GM12892 (cell line): Measurements from ENCODE around the gene SORCS2.

ENCODE experiments used
- DNase-seq: peaks from one replicate; pipeline ENCODE4 v3.0.0; 2011; ENCODE audit not compliant: insufficient read length
- FAIRE-seq: peaks from 2 replicates; lab custom pipeline; 2011; peaks lifted over from hg19 to GRCh38; lab: Jason Lieb, UNC
- POLR2A ChIP-seq: IDR thresholded peaks from 2 replicates; pipeline ENCODE4 v1.6.1; 2011; ENCODE audit warnings: low read depth, low read length, control low read depth
- POLR2AphosphoS5 ChIP-seq: IDR thresholded peaks from 2 replicates; pipeline ENCODE4 v1.6.1; 2011; ENCODE audit warnings: low read depth, low read length, control low read depth
- TAF1 ChIP-seq: IDR thresholded peaks from 2 replicates; pipeline ENCODE4 v1.6.1; 2011; ENCODE audit warnings: low read depth, mild to moderate bottlenecking, control low read depth, low read length, borderline replicate concordance

Gene SORCS2

GRCh38 chr4:7296661-7297335 lies 104.5 kb downstream of the SORCS2 start:
- FAIRE-seq (no peak), DNase-seq (no peak)
- TF ChIP-seq TAF1, result no peak
- TF ChIP-seq POLR2AphosphoS5, result no peak
- no peak for TF ChIP-seq POLR2A

- FAIRE-seq (no peak), DNase-seq (no peak)
- TF ChIP-seq POLR2AphosphoS5, result no peak
- no peak for TF ChIP-seq TAF1
- no peak for TF ChIP-seq POLR2A
Measured at GRCh38 chr4:7297374-7297773, 105.0 kb downstream of the SORCS2 start.

DNA sequence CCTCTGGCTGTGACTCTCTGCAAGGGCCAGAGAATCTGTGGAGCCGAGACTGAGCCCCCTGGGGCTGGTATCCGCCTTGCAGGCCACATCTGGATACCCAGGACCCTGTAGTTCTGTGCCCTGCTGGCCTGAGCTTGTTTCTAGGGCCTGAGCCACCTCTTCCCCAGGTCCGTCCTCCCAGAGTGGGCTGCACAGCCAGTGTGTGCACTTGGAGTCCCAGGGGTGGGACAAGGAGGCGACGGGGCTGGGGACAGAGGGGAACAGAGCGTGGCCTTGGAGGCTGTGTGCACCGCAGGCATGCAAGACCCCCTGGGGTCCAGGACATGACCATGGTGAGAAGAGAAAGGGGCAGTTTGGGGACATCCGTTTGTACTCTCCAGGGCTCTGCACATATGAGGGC lies 105.5 kb downstream of the SORCS2 start:
- DNase-seq (no peak), FAIRE-seq (no peak)
- TF ChIP-seq POLR2AphosphoS5, result no peak

DNA sequence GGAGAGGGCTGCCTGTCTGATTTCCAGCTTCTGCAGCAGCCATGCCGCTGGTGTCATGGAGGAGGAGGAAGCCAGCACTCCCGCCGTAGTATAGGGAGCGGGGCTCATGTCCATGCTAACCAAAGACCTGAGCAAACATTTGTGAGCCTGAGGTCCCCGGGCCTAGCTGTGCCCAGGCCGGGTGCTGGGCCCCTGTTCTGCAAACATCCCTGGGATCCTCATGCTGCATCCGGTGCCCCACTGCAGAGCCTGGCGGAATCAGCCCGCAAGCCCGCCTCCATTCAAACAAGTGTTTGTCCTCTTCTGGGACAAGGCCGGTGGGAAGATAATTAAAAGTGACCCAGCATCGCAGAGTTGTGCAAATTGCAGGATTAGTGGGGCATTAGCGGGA lies 106.3 kb downstream of the SORCS2 start:
- TF ChIP-seq POLR2AphosphoS5 (no peak), POLR2A (no peak), TAF1 (no peak)
- FAIRE-seq, result no peak
- no peak for DNase-seq

DNA sequence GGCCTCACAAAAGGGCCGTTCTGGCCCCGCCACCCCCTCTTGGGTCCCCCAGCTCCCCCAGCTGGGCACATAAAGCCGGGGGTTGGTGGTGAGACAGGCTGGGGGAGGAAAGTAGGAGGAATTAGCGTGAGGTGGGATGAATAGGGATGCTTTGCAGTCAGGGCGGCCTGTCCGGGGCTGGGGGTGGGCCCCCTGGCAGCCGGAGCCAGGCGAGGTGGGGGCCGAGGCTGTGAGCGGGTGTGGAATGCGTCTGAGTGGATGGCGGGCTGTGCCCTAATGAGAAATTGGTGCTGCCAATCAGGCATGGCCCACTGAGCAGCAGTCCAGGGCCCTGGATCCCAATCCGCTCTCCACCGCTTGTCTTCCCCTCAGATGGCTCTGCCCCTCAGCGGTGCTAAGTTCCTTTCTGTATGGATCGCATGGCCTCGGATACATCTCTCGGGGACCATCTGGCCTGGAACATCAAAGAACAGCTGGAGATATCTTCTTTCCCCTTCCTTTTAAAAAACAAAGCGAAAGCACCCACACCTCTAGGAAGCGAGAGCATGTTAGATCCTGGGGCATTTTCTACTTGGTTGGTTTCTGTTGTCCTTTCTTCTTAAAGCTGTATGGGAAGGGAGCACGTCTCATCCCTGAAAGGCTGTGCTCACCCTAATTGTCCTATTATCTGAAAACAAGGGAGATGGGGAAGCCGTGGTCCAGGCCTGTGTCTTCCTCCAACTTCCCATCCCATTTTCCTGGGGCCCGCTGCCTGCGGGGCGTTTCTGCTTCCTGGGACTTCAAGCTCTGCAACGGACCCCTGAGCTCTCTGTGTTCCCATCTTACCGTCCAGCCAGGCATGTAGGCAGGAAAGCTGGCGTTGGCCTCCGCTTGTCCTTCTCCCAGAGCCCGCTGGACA lies 106.9 kb downstream of the SORCS2 start:
- FAIRE-seq (no peak), DNase-seq (no peak)
- TF ChIP-seq POLR2A (no peak), TAF1 (no peak), POLR2AphosphoS5 (no peak)

GRCh38 chr4:7299908-7300710 lies 107.8 kb downstream of the SORCS2 start:
- no peak for TF ChIP-seq POLR2AphosphoS5
- TF ChIP-seq POLR2A, result no peak
- TF ChIP-seq TAF1, result no peak
- DNase-seq (no peak), FAIRE-seq (no peak)

- FAIRE-seq (no peak), DNase-seq (no peak)
- TF ChIP-seq TAF1 (no peak), POLR2AphosphoS5 (no peak), POLR2A (no peak)
Measured at GRCh38 chr4:7300711-7301095, 108.4 kb downstream of the SORCS2 start.

- DNase-seq (no peak), FAIRE-seq (no peak)
- no peak for TF ChIP-seq POLR2A
- TF ChIP-seq POLR2AphosphoS5, result no peak
- TF ChIP-seq TAF1, result no peak
Measured at GRCh38 chr4:7301126-7301785, 108.9 kb downstream of the SORCS2 start.

GRCh38 chr4:7301846-7302630 lies 109.7 kb downstream of the SORCS2 start:
- FAIRE-seq, result no peak

GRCh38 chr4:7302781-7303404 lies 110.6 kb downstream of the SORCS2 start:
- TF ChIP-seq POLR2A, result no peak
- no peak for TF ChIP-seq POLR2AphosphoS5
- TF ChIP-seq TAF1, result no peak
- DNase-seq (no peak), FAIRE-seq (no peak)

More at GRCh38 chr4:7301846-7302630, 109.7 kb downstream of the SORCS2 start:
- no peak for TF ChIP-seq TAF1
- no peak for DNase-seq

DNA sequence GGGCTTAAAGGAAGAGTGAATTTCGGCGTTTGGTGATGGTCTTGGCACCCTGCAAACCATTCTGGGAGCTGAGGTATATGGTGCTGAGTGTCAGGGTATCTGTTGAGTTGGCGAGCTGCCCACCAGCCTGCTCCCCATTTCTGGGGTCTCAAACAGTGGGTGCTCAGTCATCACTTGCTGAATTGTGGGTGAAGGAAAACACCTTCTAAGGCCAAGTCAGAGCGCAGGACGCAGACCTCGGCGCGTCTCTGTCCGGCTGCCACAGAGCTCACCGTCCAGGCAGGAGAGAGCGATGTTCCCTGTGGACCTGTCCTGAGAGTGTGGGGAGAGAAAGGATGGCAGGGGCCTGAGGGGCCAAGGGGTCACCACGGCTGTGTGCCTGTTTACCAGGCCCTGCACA lies 111.2 kb downstream of the SORCS2 start:
- no peak for TF ChIP-seq TAF1
- no peak for TF ChIP-seq POLR2A
- no peak for TF ChIP-seq POLR2AphosphoS5
- DNase-seq (no peak), FAIRE-seq (no peak)
